ENCODE results near the gene CTCF. TPM values are rescaled to one million over a fixed set of nuclear protein-coding genes. Genes with fewer than 3 reads are reported as not detected.

Gene CTCF
- total RNA-seq, 1 donor from 2014 or later: 61.4 TPM

DNA sequence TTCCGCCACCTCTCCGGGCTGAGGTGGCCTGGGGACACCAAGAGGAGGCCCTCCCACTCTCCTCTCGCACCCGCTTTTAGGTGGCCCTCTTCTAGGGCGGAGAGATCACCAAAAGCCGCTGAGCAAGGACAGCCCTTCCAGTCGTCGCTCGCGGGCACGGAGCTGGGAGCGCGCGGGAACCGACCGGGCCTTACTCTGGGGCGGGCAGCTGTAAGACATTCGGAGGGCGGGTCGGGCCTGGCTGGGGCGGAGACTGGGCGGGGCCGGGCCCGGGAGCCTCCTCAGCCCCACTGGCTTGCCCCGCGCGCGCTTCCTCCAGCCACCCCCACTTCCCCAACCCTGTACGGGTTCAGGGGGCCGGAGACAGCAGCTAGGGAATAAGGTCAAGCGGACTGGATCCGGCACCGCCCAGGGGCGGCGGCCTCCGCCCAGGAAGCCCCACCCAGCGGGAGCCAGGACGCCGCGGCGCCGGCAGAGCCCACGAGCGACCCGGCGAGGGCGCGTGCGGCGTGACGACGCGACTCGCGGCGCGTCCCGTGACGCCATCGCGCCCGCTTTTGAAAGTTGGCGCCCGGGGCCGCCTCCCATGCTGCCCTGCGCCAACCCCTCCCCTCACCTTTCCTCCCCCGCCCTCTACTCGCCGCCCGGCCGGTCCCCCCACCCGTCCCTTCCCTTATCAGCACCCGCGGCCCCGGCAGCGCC, 351 bp upstream of the CTCF start:
- Mint-ChIP-seq H3K36me3 (no peaks in the 10 kb centered on the region), H3K9me3 (no peaks in the 10 kb centered on the region), H3K27ac (peak overlapping the region; percentile 92), H3K4me3 (peak overlapping the region; percentile 79), H3K27me3 (ENCODE audit: low read depth) (no peaks in the 10 kb centered on the region), H3K4me1 (peaks cover 17% of the 10 kb centered on the region)
- no peak for TF ChIP-seq CTCF (IDR thresholded peaks at IDR 0.05; ENCODE audit: unreplicated experiment)
- DNase-seq (ENCODE audit: low spot score in 2 of 2, unreplicated experiment in 2 of 2): peak; percentile 91 to 95

GRCh38 chr16:67562918-67563707, 787 bp downstream of the CTCF start:
- no peaks in the 10 kb centered on the region for H3K27me3 Mint-ChIP-seq (ENCODE audit: low read depth)

GRCh38 chr16:67563708-67564468, 1.6 kb downstream of the CTCF start:
- DNase-seq (ENCODE audit: low spot score in 2 of 2, unreplicated experiment in 2 of 2): no peak
- Mint-ChIP-seq H3K4me3 (peak overlapping the region; percentile 86), H3K36me3 (no peaks in the 10 kb centered on the region), H3K4me1 (peaks cover 20% of the 10 kb centered on the region), H3K9me3 (no peaks in the 10 kb centered on the region), H3K27me3 (ENCODE audit: low read depth) (no peaks in the 10 kb centered on the region), H3K27ac (peak overlapping the region; percentile 97)
- no peak for TF ChIP-seq CTCF (IDR thresholded peaks at IDR 0.05; ENCODE audit: unreplicated experiment)

More at GRCh38 chr16:67562918-67563707, 787 bp downstream of the CTCF start:
- TF ChIP-seq CTCF (IDR thresholded peaks at IDR 0.05; ENCODE audit: unreplicated experiment): peak; percentile 30
- no peaks in the 10 kb centered on the region for H3K36me3 Mint-ChIP-seq
- peaks cover 20% of the 10 kb centered on the region for H3K4me1 Mint-ChIP-seq
- H3K9me3 Mint-ChIP-seq: no peaks in the 10 kb centered on the region
- peak; percentile 50 to 74 for DNase-seq (ENCODE audit: low spot score in 2 of 2, unreplicated experiment in 2 of 2)
- H3K4me3 Mint-ChIP-seq: peak overlapping the region; percentile 86
- peak overlapping the region; percentile 97 for H3K27ac Mint-ChIP-seq

- no peaks in the 10 kb centered on the region for H3K9me3 Mint-ChIP-seq
- no peak for DNase-seq (ENCODE audit: low spot score in 2 of 2, unreplicated experiment in 2 of 2)
- H3K36me3 Mint-ChIP-seq: no peaks in the 10 kb centered on the region
- no peak for TF ChIP-seq CTCF (IDR thresholded peaks at IDR 0.05; ENCODE audit: unreplicated experiment)
- H3K27ac Mint-ChIP-seq: no peak overlapping the region
- no peaks in the 10 kb centered on the region for H3K27me3 Mint-ChIP-seq (ENCODE audit: low read depth)
- no peak overlapping the region for H3K4me3 Mint-ChIP-seq
- H3K4me1 Mint-ChIP-seq: peaks cover 20% of the 10 kb centered on the region
These were observed 3.3 kb downstream of the CTCF start for GRCh38 chr16:67565470-67566100.

- no peak overlapping the region for H3K4me3 Mint-ChIP-seq
- no peaks in the 10 kb centered on the region for H3K9me3 Mint-ChIP-seq
- H3K36me3 Mint-ChIP-seq: peaks cover 19% of the 10 kb centered on the region
- TF ChIP-seq CTCF (IDR thresholded peaks at IDR 0.05; ENCODE audit: unreplicated experiment): no peak
- peaks cover 21% of the 10 kb centered on the region for H3K4me1 Mint-ChIP-seq
- no peak for DNase-seq (ENCODE audit: low spot score in 2 of 2, unreplicated experiment in 2 of 2)
- H3K27me3 Mint-ChIP-seq (ENCODE audit: low read depth): no peaks in the 10 kb centered on the region
- H3K27ac Mint-ChIP-seq: peak overlapping the region; percentile 87
These were observed 9.1 kb downstream of the CTCF start for GRCh38 chr16:67571464-67571863.
